GM18907 (cell line): ENCODE data around the gene PRKCH.

Experiments used
- ATAC-seq: cut with Tn5 transposase; IDR thresholded peaks from one replicate; pipeline ENCODE4 v1.9.1; 2021; ENCODE audit warnings: mild to moderate bottlenecking, moderate library complexity; ENCODE audit not compliant: unreplicated experiment

The PRKCH gene

DNA sequence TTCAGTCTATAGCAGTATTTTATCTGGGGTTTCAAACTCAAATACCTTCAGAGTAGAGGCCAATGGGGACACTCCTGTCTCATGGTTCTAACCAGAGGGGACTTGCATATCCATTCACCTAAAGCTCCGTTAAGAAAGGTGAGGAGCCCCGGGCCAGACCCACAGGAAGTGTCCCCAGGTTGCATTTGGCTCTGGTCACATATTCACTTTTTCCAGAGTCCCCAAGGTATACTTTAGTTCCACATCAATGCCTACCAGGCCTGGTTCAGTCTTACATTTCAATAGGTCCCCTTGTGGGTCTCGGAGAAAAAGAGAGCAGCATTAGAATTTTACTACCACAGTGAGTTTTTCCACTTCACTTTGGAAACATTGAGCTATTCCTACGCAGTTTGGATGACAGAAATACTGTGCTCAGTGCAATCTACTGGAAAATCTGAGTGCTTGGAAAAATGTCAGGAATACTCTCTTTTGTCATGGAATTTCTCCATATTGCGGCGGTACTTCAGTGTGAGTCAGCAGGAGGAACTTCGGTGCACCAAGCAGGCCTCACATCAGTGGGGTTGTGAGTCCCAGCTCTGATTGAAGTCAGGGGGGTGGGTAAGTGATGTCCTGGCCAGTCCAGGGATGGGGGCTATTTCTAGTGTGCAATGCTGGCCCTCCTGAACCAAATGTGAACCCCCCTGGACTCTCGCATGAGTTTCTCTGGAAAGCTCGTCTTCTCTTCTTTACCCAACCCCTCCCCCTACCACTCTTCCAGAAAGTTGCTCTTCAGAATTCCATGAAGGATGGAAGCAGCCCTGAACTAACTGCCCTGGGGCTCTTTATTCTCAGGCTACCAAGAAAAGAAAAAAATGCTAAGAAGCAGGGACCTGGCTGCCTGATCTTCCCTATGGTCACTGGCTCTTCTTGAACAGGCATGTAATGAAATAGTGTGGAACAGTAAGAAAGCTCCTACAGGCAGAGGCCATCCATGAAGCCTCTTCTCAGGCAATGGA is 184.7 kb downstream of the PRKCH start:
- ATAC-seq: no peak

DNA sequence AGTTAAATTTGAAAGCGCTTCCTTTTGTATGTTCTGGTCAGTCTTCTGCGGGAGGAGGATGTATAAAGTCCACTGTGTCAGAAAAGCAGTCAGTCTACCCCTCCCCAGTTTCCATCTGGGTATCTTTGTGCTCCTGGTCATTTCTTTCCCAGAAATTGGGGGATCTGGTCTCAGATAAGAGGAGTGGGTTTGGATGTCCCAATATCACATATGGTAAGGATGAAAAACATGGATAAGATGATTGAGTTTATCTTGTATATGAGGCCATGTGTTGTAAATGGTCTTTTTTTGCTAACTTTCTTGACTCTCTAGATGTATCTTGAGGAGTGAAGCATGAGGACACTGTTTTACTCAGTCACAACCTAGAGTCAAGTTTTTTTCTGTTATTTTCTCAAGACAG is 187.1 kb downstream of the PRKCH start:
- no peak for ATAC-seq

DNA sequence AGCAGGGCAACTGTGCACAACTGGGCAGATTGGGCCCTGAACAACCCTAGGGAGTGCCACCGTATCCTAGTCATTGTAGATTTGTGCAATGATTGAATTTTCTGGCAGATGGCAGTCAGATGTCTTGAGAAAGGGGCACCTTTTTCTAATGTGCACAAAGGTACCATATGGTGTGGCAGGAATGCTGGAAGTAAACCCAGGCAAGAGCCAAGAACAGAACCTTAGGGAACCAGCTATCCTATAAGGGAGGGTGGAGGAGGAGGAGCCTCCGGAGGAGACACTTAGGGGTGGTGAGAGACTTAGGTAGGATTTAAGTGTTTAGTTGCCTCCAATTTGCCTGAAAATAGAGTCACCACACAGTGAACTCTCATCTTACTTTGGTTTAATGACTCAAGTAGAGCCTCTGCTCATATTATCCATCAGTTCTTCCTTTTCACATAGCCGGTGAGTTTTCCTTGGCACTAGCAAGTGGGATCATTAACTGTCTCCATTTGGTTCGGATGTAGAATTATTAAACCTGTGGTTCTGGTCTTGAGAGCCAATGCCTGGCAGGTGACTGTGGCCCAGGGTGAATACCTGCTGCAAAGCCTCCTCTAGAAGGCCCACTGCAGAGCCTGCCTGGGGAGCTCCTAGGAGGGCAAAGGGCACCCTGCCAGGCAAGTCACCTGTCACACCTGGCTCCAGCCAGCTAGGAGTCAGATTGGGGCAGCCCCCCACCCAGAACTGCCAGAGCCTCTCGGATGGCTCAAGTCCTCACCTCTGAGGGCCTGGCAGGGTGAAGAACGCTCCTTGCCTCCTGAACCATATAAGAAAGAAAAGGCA is 189.6 kb downstream of the PRKCH start:
- no peak for ATAC-seq

DNA sequence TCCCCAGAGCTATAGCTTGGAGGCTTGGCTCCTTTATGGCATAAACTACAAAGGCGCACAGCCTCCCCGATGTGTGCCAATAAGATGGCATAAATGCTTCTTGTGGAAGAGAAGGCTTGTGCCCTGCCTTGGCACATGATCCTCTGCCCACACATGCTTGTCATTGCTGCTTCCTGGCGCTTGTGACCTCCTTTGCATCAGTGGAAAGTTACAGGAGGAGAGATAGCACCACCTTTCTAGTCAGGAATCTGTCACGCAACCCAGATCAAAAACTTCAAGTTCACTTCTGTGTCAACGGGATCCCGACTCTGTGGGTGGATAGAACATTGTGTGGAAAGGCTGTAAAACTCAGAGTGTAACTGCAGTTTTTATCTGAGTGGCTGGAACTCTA is 190.2 kb downstream of the PRKCH start:
- ATAC-seq: no peak

DNA sequence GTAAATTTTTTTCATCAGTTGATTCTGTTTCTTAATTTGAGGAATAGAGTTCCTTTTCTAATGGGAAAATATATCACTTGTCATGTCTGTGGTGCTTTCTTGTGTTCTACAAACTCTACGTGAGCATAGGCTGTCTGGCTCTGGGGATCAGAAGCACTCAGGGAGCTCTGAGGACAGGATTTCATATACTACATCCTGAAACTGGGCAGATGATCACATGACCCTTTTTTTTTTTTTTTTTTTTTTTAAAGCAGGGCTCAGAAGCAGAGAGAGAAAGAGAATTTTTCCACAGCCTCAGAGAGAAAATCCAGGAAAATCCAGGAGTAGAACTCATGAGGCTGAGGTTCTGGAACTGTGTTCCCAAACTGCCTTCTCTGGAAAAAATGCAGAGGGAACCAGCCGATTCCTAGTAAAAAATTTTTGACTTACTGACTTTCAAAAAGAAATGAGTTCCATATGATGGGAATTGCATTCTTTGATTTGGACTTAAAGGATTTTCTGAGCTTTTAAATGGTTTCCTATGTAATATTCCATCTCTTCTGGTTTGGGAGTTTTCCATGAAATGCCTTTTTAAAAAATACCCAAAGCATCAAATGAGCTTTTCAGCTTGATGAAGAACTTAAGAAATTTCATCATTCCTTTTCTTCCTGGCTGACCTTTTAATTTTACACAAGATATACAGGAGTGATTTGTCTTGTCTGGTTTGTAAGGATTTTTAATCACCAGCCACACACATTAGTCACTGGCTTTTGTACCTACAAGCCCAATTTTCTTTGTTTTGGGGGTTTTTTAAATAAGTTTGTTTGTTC is 190.9 kb downstream of the PRKCH start:
- ATAC-seq: no peak

DNA sequence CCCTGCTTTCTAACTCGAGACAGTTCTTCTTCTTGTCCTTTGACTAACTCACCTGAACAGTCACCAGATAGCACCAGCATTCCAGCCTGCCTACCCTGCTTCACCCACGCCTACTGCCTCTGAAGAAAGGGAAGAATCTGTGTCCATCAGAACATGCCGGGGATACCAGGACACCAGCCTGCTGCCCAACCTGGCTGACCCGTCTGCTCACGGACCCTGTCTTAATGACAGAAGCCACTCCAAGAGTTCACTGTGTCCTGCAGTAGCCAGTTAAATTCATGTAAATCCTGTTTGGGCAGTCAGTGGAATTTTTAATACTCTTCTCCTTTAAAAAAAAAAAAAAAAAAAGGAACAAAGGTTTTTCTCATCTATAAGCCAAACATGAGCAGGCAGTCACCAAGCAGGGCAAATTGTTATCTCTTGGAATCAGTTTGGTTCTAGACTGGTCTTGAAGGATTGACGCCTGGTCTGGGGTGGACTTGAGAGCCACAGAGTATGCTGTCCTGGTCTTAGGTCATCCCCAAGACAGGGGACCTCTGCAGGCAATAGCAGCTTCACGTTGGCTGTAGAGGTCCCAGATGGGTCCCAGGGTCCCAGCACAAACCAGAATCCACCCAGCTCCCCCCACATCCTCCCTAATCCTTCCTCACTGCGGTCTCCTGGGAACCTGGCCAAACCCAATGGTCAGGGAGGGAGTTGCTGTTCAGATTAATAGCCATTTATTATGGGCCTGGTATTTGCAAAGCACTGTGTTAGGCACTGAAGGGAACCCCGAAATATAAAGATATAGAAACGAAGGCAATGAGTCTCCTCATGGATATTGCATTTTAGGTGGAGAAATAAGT is 192.8 kb downstream of the PRKCH start:
- ATAC-seq: no peak

DNA sequence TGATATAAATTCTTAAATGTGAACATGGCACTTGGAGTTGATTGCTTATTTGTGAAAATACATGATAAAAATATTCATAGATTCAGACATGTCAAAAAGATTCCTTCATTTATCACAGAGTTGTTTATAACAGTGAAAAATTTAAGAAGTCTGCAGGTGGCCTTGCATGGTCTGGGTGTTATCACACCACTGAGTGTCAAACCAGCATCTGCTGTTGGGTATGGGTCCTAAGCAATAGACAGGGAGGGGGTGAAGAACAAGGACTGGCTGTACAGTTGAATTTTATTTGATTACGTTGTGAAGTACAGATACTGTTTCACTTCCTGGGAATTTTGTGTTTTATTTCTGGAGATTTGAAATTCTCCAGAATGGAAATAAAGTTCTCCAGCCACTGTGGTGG is 193.5 kb downstream of the PRKCH start:
- no peak for ATAC-seq

DNA sequence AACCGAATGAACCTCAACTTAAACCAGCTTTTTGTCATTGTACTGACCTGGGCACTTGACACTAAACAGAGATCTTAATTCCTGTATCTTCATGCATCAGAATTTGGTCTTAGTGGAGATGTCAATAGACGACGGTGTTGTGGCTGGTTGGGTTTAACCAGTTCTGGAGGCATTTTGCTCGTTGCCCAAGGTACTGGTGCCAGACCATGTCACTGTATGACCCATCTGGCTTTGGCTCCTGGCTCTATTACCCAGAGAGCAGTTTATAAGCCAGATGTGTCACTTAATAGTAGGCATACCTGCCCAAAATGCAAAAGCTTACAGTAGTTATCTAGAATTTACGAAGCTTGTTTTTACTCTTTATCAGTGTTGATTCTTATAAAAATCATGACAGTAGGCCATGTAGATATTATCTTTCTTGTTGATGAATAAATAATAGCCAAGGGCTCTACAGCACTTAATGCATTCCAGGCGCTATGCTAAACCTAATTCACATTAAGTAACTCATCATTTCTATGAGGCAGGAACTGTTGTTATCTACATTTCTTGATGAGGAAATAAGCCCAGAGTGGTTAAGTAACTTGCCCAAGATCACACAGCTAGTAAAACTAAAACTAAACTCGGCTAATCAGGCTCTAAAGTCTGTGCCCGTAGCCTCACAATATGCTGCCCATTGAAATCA is 194.2 kb downstream of the PRKCH start:
- ATAC-seq: no peak

DNA sequence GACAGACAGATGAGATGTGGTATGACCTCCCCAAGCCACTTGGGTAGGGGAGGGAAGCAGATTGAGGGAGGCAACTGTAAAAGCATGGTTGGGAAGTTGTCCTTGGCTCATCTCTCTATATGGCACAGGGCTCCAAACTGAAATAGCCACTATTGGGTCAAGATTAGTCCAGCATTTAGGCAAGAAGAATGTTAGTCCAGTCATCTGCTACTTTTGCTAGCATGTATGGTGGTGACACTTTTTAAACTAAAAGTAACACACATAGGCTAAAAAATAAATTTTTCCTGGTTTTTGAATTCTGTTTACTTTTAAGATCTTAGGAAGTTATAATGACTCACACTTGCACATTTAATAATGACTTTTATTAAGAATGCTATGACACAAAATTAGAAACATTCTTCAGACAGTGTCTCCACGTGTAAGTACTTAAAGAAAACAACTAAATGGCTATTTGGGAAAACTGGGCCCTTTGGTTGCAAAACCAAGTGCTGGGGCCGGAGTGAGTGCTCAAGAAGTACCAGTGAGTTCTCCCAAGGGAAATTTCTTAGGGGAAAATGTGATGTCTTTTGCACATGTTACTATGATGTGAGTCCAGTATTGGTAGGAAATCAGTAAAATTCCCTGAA is 194.9 kb downstream of the PRKCH start:
- no peak for ATAC-seq

DNA sequence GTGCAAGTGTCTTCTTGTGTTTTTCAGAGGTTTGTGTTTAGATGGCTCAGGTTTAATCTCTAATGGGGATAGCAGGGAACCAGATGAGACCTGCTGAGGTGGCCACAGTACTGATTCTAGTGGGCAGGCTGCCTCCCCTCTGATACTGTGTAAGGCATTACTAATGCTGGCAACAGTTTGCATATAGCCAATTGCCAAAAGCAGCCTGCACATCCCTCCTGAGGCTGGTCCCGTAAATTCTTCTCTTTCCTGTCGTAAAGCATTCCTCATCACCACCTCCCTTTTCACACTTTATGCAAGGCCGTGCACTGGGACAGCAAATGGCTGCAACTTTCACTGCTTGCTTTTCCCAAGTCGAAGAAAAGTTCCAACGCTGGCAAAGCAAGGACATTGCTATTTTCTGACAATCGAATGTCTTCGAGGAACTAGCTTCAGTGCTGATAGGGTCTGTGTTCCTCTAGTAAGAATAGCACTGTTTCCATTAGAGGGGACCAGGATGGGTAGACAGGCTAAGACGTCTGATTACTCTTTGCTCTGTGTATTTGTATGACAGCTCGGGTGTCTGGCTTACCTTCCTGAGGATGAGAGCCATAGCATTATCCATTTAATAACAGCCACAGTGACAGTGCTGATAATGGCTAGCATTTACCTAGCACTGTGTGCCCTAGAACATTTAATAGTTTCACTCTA is 195.7 kb downstream of the PRKCH start:
- no peak for ATAC-seq

DNA sequence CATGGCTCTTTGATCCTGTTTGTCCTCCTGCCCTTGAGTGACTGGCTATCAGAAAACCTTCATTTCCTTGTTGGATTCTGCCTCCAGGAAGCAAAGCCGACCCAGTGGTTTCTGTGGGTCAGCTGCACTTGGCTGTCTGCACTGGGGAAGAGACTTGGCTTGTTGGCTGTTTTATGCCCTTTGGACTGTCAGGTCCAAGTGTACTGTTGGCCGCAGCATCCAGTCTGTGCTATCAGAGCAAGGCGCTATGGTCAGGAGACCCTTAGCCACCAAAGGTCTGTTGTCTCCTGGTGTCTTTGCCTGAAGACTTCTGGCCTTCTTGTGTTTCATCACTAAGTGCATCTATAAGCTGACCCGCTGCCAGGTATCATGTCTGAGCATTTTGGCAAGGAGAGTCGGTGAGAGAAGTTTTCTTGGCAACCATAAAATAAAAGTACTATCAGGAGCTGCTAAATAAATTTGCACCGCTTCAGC is 196.6 kb downstream of the PRKCH start:
- no peak for ATAC-seq

DNA sequence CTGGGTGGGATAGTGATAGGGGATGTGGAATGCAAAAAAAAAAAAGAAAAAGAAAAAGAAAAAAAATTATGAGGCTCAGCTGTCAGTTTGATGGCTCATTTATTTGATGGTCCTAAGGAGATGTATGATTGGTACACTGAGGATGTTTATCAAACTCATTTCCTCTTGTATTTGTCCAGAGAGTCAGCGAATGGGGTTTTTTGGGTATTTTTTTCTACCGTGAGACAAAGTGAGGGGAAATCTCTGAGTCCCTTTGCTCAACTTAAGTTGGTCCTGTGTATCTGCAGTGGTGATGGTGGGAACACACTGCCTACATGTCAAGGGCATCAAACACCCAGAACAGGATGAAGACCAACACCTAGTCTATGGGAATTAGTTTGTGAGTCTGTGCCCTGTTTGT is 197.0 kb downstream of the PRKCH start:
- peak; percentile 69 for ATAC-seq

DNA sequence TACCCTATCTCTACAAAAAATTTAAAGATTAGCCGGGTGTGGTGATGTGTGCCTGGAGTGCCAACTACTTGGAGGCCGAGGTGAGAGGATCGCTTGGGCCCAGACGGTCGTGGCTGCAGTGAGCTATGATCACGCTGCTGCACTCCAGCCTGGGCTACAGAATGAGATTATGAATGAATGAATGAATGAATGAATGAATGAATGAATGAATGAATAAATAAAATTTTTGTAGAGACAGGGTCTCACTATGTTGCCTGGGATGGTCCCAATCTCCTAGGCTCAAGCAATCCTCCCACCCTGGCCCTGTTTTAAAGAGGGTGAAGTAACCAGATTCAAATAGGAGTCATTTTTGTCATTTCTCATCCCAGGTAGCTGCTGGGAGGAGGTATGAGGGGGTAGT is 197.7 kb downstream of the PRKCH start:
- no peak for ATAC-seq

DNA sequence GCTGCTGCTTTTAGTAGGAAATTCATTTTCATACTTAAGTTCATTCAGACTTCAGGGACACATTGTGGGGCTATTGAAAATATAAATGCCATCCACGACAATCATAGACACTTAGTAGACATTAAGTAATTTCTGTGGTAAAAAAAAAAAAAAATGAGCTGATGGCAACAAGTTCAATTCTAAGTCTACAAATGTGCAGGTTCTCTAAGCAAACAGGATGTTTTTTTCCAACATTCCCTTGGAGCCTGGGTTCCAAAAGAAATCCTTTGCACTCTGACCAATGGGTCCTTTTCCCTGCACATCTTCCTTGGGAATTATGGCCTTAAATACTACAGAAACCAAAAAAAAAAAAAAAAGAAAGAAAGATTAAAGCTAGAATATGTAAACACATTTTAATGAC is 198.4 kb downstream of the PRKCH start:
- ATAC-seq: no peak

DNA sequence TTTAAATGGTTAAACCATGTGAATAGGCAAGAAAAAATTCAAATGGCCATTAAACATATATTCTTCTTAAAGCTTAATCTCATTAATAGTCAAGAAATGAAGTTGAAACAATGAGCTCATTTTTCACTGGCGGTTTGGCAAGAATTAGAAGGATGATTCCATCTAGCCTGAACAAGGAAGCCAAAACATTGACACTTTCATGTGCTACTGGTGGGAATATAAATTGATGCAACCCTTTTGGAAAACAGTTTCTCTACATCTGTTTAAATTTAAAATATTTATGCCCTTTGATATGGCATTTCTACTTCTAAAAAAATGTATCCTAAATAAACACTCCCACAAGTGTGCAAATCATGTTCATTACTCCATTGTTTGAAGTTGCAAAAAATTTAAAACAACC is 199.2 kb downstream of the PRKCH start:
- no peak for ATAC-seq

DNA sequence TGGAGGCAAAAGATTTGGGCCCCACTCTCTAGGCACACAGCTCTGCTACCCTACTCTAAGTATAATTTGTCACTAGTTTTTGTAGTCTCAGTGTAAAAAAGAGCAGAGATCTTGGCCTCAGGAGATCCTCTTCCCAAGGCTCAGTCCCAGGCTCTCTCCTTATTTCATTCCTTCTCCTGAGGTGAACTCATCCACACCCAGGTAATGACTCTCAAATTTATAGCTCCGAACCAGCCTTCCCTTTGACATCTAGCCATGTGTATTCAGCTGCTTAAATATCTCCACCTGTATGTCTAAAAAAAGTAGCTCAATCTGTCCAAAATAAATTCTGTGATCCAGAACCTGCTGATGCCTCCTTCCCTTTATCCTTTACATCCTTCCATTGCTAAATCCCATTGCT is 200.4 kb downstream of the PRKCH start:
- ATAC-seq: no peak

DNA sequence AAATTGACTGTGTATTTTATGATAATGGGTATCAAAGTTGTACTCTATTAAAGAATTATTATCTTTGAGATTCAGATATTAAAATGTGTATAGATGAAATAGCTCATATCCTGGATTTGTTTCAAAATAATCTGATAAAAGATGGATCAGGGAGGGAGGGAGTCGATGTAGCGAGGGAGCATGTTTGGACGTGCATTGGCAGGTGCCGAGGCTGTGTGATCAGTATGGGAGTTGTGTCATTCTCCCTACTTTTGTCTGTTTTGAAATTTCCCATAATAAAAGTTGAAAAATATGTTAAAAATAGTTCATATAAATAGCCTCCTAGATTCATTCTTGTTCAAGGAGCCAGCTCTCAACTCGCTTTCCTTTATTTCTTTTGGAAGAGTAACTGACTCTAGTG is 202.4 kb downstream of the PRKCH start:
- no peak for ATAC-seq

DNA sequence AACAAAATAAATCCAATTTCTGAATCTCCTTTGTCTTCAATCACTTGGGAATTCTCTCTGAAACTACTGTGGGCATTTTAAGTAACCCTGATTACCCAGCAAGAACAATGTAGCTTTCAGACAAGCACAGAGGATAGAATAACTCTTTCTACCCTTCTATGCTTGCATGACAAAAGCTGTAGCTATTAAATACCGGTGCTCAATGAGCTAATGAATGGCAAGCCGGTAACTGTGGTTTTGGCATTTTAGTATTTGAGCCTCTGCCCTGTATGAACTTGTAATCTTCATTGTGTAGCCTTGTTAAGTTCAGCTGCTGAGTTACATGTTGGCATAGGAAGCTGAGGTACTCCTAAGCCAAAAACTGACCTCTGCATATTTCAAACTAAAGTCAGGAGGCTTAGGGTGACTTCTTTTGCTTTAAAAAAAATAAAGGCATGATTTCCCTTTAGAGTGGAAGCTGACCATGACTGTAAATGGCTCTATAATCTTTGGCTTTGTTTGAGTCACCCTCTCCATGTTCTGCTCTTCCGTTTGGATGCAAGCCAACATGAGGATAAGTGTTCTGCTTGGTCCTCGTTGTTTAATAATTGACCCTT is 202.9 kb downstream of the PRKCH start:
- no peak for ATAC-seq
